Right lung (tissue), 5 donors: ENCODE data around the gene MUC20. TPM values are rescaled to one million over a fixed set of nuclear protein-coding genes. Genes with fewer than 3 reads are reported as not detected.
"Not testable (repeated sequence)": the region's sequence is repeated elsewhere in the genome, so short reads cannot be mapped to it uniquely, and the experiment has no call there.

ENCODE experiments used
- DNase-seq, 2 donors: peaks; one replicate each; pipeline ENCODE4 v3.0.0-alpha.2; 2013
- polyA plus RNA-seq, 5 donors: library from polyadenylated mRNA; unstranded; fragments of 120-200 nt; gene quantifications; one replicate each; pipeline versions ENCODE4 v1.2.1 to v1.2.3, GENCODE V29; 2013; ENCODE audit warnings: inconsistent platforms in 1 of 5, low replicate concordance in 1 of 5; ENCODE audit not compliant: insufficient read length in 5 of 5, insufficient read depth in 1 of 5

MUC20 gene
- polyA plus RNA-seq, 5 donors: 8.0 to 20.4 (median 14.2) TPM

DNA sequence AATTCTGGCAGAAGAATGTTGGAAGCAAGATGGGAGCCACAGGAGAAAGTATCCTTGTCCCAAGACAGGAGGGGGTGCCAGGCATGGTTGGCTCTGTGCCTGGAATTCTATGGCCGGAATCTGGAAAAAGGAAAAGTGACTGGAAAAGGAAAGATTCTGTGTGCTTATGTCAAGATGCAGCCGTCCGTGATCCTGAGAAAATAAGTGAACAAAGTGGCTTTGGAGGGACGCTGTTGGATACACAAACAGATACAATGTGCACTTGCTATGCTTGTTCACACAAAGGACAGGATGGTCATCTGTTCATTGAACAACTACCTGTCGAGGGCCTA lies 28.5 kb upstream of the MUC20 start:
- no peak for DNase-seq

DNA sequence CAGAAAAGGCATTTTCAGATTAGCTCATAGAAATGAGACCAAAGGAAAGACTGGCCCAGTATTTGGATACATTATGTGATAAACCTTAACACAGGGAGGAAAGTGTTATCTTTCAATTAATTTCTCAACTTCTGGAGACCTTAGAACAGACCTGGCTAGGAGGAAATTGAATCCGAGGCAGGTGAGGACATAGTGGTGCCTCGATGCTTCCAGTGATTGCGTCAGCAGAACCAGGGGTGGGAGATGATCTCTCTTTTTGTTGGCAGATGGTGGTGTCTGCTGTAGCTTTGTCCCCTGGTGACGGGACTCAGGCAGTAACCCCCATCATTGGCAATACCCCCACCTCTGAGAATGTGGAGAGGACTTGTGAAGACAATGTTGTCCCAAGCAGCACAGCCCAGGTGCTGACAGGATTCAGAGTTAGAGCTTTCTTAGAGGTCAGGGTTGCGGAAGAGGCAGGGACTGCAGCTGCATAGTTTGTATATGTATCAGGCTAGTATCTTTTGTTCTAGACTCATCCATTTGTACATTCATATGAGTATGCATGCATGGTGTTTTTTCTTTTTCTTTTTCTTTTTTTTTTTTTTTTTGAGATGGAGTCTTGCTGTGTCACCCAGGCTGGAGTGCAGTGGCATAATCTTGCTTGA lies 27.9 kb upstream of the MUC20 start:
- DNase-seq: no peak

GRCh38 chr3:195693428-195694216 lies 27.2 kb upstream of the MUC20 start:
- no peak for DNase-seq

- DNase-seq: not testable (repeated sequence)
Measured at GRCh38 chr3:195694217-195695076, 26.3 kb upstream of the MUC20 start.

DNA sequence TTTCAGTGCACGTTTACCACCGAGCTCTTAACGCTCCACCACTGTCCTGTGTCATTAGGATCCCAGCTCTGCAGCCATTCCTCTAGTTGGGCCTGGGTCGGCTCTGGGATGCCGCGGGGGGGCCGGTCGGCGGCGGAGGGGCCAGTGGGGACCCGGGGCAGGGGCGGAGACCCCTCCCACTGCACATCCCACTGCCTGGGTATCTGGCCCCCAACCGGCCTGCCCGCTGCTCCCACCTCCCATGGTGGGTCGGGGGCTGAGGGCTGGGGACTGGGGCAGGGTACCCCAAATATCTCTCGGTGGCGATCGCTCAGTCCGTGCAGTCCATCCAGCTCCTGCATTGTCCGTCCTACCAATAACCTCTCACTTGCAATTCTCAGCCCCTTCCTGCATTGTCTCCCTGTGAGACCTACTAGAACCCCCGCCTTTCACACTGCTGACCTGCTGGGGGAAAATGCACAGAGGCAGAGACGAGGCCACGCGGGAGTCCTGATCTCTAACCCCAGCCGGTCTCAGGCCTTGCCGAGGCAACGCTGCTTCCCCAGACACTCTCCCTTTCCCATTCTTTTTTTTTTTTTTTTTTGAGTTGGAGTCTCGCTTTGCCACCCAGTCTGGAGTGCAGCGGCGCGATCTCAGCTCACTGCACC lies 24.0 kb upstream of the MUC20 start:
- no peak for DNase-seq

- DNase-seq: no peak
Measured at GRCh38 chr3:195697582-195698324, 23.0 kb upstream of the MUC20 start.

- no peak for DNase-seq
Measured at GRCh38 chr3:195698325-195698646, 22.5 kb upstream of the MUC20 start.

DNA sequence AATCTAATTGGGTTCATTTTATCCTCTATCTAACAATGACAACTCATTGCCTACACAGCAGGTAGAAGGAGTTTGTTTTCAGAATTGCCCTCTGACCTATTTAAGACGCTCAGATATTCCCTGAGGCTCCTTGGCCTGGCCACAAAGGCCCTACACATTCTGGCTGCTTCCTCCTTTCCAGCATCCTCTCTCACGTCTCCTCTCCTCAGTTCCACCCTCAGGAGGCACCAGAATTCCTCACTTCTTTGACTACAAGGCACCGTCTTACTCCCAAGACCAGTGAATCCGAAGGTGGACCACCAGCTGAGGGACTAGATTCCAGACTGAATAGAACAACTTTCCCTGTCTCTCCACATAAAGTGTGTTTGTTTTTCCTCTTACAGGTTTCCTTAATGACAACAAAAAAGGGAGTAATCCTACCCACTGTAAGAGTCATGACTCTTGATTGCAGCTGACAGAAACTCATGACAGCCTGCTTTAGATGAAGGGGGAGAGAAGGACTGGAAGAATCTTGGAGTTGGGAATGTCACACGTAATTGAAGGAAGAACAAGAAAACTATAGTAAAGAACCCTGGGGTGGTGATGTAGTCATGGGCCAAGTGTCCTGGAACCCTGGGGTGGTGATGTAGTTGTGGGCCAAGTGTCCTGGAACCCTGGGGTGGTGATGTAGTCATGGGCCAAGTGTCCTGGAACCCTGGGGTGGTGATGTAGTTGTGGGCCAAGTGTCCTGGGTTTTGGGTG lies 22.0 kb upstream of the MUC20 start:
- DNase-seq: no peak

DNA sequence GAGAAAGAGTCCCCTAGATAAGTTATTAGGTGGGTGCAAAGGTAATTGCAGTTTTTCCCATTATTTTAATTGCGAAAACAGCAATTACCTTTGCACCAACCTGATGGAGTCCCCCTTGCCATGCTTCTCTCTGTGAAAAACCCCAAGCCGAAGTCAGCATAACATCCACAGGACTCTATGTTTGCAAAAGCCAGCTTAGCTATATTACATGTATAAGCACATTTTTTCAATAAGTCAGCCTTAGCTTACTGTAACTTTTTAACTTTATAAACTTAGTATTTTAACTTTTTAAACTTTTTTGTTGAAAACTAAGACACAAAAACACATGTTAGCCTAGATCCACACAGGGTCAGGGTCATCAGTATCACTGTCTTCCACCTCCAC lies 21.4 kb upstream of the MUC20 start:
- DNase-seq: no peak

GRCh38 chr3:195699860-195700259 lies 20.9 kb upstream of the MUC20 start:
- no peak for DNase-seq

- DNase-seq: no peak
Measured at GRCh38 chr3:195700319-195700718, 20.5 kb upstream of the MUC20 start.

DNA sequence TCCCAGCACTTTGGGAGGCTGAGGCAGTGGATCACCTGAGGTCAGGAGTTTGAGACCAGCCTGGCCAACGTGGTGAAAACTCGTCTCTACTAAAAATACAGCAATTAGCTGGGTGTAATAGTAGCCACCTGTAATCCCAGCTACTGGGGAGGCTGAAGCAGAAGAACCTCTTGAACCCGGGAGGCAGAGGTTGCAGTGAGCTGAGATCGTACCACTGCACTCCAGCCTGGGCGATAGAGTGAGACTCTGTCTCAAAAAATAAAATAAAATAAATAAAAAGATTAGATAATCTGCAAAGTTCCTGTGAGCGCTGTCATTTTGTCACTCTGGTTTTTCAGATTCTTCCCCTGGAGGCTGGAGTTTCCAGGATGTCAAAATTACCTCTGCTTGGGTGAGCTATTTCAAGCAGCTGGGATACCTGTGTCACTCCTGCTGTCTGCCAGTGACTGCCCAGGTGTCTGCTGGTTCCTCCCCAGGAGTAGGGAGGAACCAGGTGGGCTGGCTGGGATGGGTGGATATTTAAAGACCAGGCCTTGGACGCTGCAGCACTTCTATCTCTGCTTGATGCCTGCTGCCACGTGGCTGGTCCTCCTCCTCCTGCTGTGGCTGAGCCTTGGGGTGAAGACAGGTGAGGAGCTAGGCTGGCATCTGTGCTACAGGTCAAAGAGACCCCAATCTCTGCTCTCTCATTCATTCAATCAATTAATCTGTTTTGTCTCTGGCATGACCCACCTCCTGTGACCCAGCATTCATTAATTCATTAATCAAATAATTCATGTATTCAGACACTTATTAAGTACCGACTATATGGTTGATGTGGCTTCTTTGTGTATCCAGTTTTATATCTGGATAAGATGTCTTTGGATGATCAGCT lies 19.5 kb upstream of the MUC20 start:
- DNase-seq: no peak

DNA sequence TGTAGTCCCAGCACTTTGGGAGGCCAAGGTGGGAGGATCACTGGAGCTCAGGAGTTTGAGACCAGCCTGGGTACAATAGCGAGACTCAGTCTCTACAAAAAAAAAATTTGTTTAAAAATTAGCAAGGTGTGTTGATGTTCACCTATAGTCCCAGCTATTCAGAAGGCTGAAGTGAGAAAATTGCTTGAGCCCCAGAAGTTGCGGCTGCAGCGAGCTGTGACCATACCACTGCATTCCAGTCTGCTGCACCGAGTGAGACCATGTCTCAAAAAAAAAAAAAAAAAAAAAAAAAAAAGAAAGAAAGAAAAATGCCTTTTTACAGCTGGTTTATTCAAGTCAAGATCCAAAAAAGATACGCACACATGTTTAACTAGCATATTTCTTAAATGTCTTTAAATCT lies 17.0 kb upstream of the MUC20 start:
- DNase-seq: no peak

DNA sequence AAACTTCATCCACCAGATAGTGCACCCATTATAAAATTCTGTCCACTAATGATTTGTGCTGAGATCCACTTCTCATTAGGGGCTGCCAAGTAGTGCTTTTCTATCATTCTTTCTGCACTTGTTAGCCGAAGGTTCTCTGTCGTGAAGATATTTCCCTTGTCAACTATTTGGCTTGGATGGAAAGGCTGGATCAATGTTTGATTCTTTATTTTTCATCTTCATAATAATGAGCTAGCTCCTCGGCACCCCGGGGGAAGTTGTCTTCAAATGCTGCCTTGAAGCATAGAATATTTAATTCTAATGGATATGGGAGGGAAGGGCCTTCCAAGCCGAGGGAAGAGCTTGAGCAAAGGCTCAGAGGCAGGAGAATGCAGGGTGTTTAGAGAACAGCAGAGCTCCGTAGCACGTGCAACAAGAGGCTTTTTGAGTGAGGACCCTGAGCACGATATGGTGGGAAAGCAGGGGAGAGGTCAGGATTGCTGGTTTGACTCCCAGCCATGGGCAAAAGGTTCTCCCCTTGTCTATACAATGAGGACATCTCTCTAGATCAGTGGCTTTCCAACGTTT lies 16.3 kb upstream of the MUC20 start:
- DNase-seq: no peak

- no peak for DNase-seq
Measured at GRCh38 chr3:195705081-195705991, 15.4 kb upstream of the MUC20 start.

DNA sequence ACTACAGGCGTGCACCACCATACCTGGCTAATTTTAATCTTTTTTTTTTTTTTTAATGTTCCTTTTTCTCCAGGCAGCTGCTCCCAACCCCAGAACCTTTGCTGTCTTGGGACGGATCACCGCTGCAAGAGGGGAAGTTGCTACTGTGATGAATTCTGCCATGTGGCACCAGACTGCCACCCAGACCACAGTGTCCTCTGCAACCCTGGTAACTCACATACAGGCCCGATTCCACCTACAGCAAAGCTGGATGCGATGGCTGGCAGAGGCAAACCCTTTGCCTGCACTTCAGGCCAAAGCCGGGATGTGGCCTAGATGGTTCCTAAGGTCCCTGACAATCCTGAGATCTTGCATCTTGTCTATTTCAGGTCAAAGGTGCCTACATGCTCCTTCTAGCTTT lies 12.7 kb upstream of the MUC20 start:
- DNase-seq: no peak

DNA sequence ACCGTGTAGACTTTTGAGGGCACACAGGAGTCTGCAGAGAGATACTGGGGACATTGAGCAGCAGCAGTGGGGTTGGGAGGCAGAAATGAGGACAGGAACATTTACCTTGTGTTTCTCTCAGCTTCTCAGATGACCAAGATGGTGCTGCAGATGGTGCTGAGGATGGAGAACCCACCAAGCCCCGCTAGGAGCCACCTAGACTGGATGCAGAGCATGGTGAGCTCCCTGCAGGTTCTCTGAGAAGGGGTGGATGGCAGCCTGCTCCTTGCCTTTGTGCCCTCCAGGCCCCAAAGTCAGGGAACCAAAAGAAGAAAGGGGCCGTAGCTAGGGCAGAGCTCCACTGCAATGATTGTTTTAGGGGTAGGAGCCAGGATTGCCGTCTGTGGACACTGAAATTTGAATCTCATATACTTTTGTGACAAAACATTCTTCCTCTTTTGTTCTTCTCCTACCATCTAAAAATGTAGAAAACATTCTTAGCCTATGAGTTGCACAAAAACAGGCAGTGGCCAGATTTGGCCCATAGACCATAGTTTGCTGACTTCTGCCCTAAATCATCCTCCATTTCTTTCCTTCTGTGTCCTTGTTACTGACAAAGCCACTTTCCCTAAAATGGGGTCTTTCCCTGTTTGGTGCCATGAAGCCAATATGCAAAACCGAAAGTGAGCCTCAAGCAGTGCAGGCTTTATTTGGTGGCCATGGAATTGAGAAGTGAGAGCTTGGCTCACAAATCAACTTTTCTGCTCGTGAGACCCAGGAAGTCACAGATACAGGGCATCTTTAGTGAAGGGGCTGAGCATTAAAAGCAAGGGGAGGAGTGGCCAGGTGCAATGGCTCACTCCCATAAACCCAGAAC lies 11.9 kb upstream of the MUC20 start:
- no peak for DNase-seq
